Measurements from ENCODE around the gene KRTAP10-8.
"Not testable (repeated sequence)": the region's sequence is repeated elsewhere in the genome, so short reads cannot be mapped to it uniquely, and the experiment has no call there.

The KRTAP10-8 gene

DNA sequence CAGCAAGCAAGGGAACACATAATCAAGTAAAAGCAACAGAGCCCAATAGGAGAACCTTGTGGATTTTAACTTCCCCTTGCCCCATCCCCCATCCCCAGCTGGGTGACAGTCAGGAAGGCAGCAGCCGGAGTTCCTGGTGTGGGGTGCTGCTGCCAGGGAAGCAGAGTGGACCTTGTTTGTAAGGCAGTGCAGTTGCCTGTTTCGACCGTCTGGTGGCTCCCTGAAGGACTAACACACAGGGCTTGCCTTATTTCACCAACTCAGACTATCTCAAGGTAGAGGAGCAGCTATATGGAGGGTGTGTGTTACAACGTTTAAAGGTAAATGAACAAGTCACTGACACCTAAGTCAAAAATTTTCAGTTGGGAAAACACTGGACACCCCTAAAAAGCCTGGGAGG is 6.6 kb downstream of the KRTAP10-8 start:
- DNase-seq (ENCODE audit: low read depth in 2 of 2): no peak

DNA sequence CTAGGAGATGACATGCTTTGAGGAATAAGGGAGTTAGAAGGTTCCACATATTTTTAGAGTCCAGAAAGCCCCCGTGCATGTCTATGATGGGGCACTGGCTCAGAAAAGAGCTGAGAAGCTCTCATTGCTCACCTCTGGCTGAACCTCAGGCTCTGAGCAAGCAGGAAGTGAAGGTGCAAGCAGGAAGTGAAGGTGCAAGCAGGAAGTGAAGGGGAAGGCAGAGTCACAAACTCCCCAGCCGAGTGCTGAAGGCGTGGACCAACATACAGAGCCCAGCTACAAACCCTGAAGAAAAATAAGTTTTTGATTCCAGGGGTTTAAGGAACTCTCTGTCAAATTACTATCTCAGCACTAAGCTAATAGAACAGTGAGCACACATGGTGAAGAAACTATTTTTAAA is 7.0 kb downstream of the KRTAP10-8 start:
- peak; percentile 54 to 59 for DNase-seq (ENCODE audit: low read depth in 2 of 2)

DNA sequence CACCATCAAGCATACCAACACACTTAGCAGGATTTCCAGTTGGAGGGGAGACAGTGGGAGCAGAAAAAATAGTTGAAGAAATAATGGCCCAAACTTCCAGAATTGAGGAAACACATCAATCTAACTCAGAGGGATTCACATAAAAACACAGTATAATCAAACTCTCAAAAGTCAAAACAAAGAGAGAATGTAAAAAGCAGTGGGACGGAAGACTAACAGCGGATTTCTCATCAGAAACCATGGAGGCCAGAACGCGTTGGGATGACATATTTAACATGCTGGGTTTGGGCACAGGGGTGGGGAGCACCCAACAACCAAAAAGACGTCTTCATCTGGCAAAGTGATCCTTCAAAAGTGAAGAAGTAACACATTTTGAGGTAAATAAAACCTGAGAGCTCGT is 8.0 kb downstream of the KRTAP10-8 start:
- DNase-seq (ENCODE audit: low read depth in 2 of 2): no peak

DNA sequence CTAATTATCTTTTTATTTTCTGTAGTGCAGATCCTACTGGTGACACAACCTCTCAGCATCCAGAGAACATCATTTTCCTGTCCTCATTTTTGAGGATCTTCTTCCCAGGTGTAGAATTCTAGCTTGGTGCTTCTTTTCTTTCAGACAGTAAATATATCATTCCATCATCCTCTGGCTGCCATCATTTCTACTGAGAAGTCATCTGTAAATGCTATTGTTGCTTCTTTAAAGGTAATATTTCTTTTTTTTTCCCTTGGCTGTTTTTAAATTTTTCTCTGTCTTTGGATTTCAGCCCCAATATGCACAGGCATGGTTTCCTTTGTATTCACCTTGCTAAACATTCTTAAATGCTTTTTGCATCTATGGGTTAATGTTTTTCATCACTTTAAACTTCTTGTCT is 11.7 kb downstream of the KRTAP10-8 start:
- DNase-seq (ENCODE audit: low read depth in 2 of 2): no peak

DNA sequence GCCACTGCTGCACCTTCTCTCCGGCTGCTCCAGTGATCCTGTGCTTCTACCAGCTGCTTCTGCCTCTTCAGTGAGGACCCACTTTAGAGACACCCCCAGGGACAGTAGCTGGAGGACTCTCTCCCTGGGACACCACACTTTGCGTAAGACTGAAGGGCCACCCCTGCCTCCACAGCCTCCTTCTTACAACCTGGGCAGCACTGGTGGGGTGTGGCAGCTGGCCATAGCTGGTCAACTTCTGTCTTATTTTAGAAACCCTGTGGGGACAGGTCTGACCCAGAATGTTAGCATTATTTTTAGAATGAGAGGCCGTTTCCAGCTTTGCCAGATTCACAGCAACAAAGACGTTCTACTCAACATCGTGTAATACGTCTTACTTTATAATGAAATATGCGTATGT is 13.9 kb downstream of the KRTAP10-8 start:
- DNase-seq (ENCODE audit: low read depth in 2 of 2): no peak

DNA sequence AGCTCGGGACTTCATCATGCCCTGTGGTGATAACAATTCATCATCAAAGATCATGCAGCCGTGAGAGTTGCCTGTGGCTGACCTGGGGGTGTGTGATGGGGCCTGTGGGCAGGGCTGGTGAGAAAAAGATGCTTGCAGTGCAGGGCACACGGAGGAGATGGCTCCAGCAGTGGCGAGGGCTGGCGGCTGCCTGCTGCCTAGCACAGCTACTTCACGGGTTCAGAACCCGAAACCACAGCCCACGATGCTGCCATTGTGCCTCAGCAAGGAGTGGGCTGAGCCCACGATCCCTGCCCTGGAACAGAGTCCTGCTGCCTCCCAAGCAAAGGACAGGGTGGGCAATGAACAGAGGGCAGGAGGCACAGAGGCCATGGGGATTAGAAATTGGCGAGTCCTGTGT is 14.4 kb downstream of the KRTAP10-8 start:
- DNase-seq (ENCODE audit: low read depth in 2 of 2): peak in 1 of 2 donors; percentile 25

DNA sequence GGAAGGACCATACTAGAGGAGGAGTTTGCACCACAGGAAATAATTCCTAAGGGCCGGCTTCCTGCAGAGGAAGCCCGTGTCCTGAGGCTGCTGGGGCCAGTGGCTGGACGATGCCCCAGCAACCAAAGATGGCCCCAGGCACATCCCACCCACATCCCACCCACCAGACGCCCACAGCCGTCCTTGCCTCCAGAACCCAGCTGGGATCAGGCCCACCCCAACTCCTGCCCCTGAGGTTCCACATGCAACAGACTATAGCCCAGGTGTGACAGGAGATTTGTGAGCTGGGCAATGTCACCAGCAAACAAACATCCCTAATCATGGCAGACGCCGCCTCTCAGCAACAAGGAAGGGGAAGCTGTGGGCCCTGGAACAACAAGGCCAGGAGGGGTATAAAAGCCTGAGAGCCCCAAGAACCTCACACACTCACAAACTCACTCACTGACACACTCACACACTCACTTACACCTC is 14.8 kb downstream of the KRTAP10-8 start, which contains the start of gene KRTAP10-9:
Gene KRTAP10-9 (plus strand): TSS at position 421 of the 471 bp plus-strand sequence. CDS start 79 bp downstream, outside the sequence.
- DNase-seq (ENCODE audit: low read depth in 2 of 2): no peak

DNA sequence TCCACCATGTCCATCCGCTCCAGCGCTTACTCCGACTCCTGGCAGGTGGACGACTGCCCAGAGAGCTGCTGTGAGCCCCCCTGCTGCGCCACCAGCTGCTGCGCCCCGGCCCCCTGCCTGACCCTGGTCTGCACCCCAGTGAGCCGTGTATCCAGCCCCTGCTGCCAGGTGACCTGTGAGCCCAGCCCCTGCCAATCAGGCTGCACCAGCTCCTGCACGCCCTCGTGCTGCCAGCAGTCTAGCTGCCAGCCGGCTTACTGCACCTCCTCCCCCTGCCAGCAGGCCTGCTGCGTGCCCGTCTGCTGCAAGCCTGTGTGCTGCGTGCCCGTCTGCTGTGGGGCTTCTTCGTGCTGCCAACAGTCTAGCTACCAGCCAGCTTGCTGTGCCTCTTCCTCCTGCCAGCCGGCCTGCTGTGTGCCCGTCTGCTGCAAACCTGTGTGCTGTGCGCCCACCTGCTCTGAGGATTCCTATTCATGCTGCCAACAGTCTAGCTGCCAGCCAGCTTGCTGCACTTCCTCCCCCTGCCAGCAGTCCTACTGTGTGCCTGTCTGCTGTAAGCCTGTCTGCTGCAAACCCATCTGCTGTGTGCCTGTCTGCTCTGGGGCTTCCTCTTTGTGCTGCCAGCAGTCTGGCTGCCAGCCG is 15.4 kb downstream of the KRTAP10-8 start:
- DNase-seq (ENCODE audit: low read depth in 2 of 2): not testable (repeated sequence)

DNA sequence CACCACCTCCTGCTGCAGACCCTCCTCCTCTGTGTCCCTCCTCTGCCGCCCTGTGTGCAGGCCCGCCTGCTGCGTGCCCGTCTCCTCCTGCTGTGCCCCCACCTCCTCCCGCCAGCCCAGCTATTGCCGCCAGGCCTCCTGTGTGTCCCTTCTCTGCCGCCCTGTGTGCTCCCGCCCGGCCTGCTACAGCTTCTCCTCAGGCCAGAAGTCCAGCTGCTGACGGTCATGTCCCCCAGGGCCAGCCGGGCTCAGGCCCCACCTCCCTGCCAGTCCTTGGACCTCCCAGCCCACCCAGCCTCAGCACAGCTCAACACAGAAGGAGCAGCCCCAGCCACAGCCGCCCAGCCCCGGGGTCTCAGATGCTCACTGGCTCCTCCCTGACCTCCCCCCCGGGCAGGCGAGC is 16.0 kb downstream of the KRTAP10-8 start:
- DNase-seq (ENCODE audit: low read depth in 2 of 2): not testable (repeated sequence)

DNA sequence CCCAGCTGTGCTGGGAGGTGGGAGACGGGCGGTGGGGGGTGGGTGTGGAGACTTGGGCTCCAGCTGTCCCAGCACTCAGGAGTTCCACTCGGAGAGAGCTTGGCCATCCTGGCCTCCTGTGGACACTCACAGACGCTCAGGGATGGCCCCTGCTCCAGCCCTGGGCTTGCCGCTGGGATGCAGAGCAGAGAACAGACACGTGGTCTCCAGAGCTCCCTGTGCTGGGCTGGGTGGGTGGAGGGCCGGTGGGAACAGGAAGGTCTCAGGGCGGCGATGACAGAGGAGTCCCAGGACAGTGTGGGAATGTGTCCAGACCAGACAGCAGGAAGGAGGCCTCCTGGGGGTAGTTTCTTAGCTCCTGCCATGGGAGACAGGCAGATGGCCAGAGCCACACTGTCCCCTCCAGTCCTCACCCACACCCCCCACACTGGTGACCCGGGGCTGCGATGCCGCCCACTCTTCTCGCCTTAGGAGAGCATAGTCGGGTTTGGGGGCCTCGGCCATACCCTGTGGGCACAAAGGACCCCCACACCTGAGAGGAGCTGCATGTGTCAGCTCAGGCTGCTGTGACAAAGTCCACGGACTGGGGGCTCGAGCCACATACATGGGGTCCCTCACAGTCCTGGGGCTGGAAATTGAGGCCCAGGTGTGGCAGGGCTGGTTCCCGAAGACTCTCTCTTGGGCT is 17.0 kb downstream of the KRTAP10-8 start:
- no peak for DNase-seq (ENCODE audit: low read depth in 2 of 2)

DNA sequence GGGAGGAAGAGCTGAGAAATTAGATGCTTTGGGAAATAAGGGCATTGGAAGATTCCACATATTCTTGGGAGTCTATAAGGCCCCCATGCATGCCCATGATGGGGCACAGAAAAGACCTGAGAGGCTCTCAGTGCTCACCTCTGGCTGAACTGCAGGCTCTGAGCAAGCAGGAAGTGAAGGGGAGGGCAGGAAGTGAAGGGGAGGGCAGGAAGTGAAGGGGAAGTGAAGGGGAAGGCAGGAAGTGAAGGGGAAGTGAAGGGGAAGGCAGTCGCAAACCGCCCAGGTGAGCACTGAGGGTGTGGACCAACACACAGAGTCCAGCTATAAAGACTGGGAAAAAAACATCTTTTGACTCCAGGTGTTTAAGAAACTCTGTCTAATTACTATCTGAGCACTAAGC is 18.6 kb downstream of the KRTAP10-8 start:
- no peak for DNase-seq (ENCODE audit: low read depth in 2 of 2)

DNA sequence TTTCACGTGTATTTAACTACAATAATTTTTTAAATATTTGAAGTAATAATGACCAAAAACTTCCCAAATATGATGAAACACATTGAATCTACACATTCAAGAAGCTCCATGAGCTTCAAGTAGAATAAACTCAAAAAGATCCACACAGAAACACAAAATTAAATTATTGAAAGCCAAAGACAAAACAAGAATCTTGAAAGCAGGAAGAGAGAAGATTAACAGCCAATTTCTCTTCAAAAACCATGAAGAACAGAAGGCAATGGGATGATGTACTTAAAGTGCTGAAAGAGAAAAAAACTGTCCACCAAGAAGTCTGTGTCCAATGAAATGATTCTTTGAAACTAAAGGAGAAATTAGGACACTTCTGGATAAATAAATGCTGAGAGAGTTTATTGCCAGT is 20.2 kb downstream of the KRTAP10-8 start:
- DNase-seq (ENCODE audit: low read depth in 2 of 2): no peak

DNA sequence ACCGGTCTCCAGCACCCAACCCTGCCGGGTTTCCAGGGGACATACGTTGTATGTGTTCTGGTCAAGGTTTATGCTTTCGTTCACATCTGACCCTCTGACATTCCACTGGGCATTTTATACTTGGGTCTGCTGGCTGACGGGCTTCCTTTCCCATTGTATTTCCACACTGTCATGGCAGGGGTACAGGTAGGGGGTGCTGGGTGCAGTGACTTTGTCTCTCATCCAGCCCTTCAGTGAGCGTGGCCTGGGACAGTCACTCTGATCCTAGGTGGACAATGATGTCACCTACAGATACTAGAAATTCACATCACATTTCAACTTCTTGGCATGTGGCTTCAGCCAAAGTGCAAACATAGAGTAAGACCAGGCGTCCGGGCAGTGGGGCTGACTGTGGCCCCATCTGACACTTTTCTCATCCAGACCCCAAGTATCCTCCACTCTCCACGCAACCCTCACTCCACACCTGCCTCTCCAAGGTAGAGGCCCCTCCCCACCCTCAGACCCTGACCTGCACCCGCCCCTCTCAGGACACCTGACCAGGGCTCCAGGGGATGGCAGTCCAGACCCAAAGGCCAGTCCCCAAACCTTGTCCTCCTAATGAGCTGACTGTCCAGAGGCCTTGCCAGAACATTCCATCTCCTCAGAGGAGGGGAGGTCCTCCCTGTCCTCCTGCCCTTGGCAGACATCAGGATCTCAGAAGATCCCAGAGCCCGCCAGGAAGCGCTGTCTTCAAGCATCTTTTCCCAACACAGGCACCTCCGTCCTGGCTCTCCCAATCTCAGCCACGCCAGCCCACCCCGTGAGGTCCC is 24.5 kb downstream of the KRTAP10-8 start:
- DNase-seq (ENCODE audit: low read depth in 2 of 2): no peak

DNA sequence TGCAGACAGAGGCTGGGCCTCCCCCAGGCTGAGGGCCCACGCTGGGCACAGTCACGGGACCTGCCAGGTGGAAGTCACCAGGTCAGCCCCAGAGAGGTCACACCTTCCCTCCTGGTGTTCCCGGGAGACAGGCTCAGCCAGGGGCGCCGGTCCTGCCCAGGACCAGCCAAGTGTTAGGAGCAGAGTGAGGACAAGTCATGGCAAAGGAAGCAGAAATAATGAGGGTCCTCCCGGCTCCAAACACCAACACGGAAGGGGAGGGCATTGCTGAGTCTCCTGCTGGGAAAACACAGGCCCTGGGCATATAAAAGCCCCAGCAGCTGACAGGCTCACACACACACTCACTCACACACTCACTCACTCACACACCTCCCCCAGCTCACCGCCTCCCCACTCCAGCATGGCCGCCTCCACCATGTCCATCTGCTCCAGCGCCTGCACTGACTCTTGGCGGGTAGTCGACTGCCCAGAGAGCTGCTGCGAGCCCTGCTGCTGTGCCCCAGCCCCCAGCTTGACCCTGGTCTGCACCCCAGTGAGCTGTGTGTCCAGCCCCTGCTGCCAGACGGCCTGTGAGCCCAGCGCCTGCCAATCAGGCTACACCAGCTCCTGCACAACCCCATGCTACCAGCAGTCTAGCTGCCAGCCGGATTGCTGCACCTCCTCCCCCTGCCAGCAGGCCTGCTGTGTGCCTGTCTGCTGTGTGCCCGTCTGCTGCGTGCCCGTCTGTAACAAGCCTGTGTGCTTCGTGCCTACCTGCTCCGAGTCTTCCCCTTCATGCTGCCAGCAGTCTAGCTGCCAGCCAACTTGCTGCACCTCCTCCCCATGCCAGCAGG is 25.4 kb downstream of the KRTAP10-8 start, which contains the start of gene KRTAP10-10:
Gene KRTAP10-10 (plus strand): TSS at position 339 of the 833 bp plus-strand sequence. CDS start 62 bp downstream, at position 401.
- no peak for DNase-seq (ENCODE audit: low read depth in 2 of 2)

DNA sequence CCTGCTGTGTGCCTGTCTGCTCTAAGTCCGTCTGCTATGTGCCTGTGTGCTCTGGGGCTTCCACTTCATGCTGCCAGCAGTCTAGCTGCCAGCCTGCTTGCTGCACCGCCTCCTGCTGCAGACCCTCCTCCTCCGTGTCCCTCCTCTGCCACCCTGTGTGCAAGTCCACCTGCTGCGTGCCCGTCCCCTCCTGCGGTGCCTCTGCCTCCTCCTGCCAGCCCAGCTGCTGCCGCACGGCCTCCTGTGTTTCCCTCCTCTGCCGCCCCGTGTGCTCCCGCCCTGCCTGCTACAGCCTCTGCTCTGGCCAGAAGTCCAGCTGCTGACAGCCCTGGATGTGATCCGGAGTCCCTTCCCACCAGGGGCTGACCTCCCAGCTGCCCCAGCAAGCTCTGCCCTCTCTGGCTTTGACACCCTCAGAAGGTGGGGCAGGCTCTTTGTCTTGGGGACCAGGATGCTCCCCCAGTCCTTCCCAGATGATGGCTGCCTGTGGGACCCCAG is 26.0 kb downstream of the KRTAP10-8 start:
- not testable (repeated sequence) for DNase-seq (ENCODE audit: low read depth in 2 of 2)

DNA sequence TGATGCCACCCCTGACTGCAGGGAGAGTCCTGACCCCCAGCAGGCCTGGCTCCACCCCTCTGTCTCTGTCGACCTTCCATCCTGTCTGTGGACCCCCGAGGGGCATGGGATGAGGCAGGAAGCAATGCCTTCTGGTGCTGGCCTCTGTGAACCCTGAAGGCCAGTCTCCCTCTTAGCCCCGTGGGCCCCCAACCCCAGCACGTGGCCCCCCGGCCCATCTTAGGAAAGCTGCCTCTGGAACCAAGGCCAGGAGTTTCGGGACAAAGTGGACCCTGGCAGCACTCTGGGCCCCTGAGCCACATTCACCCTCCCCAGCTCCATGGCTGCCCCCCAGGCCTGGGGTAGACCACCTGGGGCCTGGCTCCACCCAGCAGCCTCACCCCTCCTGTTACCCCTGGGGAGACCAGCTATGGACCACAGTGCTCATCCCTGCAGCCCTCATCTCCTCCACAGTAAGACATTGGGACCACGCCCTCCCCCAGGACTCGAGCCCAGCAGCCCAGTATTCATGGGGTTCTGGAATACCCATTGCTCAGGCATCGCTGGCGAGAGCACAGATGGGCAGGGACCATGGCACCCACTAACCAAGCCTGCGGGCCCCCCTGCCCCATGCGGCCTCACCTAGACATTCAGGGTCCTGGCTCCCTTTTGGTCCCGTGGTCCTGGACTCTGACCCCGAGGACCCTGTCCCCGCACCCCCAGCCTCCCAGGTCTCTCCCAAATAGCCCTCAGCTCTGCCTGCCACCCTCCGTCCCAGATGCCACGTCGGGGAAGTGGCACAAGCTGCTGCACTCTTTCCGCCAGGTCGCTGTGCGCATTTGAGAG is 26.8 kb downstream of the KRTAP10-8 start:
- DNase-seq (ENCODE audit: low read depth in 2 of 2): not testable (repeated sequence)

DNA sequence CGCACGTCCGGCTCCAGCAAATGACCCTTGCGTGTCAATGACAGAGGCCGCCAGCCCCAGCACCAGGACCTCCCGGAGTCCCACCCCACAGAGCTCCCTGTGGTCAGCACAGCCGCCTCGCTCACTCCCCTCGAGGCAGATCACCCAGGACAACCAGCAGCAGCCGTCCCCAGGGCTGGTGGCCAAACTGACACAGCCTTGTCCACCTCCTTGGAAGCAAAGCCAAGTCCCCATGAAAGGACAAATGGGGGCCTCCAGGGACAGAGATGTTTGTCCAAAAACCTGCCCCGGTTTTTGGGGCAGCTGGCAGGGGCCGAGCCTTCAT is 27.4 kb downstream of the KRTAP10-8 start:
- DNase-seq (ENCODE audit: low read depth in 2 of 2): no peak

DNA sequence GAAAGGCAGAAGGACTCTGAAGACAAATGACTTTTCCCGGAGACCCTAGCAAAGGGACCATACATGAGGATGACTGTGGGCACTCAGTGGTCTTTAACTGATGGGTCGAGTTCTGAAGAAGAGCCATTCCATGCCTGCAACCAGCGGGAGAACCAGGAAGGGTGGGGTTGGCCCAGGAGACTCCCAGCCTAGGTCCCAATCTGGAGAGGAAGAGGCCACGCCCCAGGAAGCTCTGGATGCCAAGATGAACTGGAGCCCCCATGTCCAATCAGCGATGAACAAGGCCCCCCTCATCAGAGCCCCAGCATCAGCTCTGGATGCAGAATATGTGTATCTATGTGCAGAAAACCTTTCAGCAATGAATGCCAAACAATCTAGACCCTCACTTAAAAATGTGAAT is 28.9 kb downstream of the KRTAP10-8 start:
- no peak for DNase-seq (ENCODE audit: low read depth in 2 of 2)

DNA sequence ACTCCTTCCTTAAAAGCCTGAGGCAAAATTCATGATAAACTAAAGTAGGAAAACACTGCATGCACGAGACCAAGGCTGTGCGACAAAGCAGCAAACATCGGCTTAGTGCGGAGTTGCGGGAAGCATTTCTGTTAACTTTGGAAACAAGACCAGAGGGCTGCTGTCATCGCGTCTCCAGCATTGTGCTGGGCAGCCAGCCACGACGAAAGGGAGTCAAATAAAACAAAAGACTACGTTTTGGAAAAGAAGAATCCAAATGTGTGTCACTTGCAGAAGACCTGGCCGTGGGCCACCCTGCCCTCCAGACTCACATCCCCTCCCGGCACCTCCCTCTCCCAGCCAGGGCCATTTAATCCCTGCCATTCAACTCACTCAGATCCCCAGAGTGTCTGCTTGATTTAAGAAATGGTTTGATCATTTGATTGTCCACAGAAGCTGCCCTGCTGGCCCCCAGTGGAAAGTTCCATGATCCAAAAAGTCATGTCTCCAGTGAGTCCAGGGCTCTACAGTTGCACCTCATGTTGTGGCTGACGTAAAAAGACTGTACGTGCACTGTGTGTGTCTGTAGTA is 31.9 kb downstream of the KRTAP10-8 start:
- DNase-seq (ENCODE audit: low read depth in 2 of 2): no peak

DNA sequence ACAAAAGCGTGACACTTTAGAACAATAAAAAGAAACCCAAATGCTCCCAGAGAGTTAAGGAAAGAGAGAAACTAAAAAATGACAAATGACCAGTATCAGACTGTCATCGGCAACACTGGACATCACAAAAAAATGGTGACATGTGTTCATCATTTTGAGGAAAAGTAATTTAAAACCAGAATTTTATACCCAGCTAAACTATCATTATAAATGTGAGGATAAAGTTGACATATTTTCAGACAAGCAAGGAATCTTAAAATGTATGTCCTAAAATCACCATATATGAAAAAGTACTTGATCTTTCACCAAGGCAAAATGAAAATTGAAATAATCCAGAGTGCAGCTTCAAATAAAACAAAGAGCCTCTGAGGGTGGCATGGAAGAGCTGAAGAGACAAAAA is 33.0 kb downstream of the KRTAP10-8 start:
- no peak for DNase-seq (ENCODE audit: low read depth in 2 of 2)

Data from stimulated activated CD8-positive, alpha-beta memory T cell treated with anti-CD3 and anti-CD28 coated beads, Interleukin-7, amount 100 ng/mL, for 4 hours (primary cell).